D721Med (cell line): ENCODE results near the gene NADK.

ENCODE experiments used
- DNase-seq: peaks from one replicate; pipeline ENCODE4 v3.0.0; 2011; ENCODE audit warnings: low spot score; ENCODE audit not compliant: insufficient read length
- FAIRE-seq: peaks from 2 replicates; lab custom pipeline; 2011; peaks lifted over from hg19 to GRCh38; lab: Jason Lieb, UNC
- CTCF ChIP-seq: IDR thresholded peaks from 2 replicates; pipeline ENCODE4 v1.5.1; 2012; ENCODE audit warnings: mild to moderate bottlenecking, control low read depth; ENCODE audit not compliant: insufficient read depth; ENCODE audit errors: missing control alignments

The NADK gene

DNA sequence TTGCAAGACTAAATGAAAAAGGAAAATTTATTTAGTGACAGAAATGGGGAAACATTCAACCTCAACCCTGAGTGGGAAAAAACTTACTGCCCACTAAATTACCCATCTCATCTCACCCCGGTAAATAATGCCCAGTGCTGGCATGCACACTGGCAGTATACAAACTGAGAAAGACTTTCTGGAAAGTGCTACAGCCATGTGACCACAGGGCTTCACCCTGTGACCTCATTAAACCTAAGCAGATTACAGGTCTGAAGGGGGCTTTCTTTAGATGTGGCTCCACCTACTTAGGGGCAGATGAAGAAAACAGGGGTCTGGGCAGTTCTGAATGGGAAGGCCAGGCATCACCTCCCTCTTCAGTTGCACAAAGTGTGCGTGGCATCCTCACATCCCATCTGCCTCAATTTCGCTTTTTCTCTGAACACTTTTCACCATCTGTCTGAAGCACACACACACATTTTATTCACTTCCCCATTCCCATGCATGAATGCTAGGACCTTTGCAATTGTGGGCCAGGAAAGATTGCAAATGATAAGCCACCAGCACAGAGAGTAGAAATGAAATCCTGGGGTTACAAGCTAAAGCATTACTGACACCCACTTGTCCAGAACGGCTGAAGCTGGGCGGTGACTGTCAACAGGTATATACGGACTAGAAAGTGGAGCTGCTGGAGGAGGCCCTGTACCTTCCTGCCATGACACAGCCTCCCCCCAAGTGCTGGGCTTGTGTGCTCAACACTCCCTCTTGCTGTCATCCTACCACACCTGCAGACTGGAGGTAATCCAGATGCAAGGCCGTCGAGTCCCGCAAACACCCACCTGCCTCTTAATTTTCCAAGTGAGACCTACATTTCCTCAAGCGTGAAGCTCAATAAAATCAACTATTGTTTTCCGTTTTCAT, 2.7 kb downstream of the NADK start:
- DNase-seq, result no peak
- no peak for FAIRE-seq

GRCh38 chr1:1773874-1774273, 4.4 kb downstream of the NADK start:
- TF ChIP-seq CTCF, result no peak
- DNase-seq, result no peak
- no peak for FAIRE-seq

More for the DNA sequence above, 2.7 kb downstream of the NADK start:
- TF ChIP-seq CTCF, result no peak

DNA sequence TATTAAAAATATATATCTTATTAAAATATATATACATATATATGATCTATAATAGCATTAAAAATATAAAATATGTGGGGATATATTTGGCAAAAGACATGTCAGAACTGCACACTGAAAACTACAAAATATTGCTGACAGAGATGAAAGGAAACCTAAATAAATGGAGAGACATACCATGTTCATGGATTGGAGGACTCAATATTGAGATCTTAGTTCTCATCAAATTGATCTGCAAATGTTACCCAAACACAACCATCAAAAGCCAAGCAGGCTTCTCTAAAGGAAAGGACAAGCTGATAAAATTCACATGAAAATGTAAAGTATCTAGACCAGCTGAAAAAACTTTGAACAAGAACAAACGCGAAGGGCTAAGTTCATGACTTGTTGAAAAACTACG, 7.2 kb downstream of the NADK start:
- no peak for DNase-seq
- no peak for TF ChIP-seq CTCF
- FAIRE-seq, result no peak

GRCh38 chr1:1770102-1770501, 8.2 kb downstream of the NADK start:
- TF ChIP-seq CTCF, result no peak
- FAIRE-seq, result no peak

DNA sequence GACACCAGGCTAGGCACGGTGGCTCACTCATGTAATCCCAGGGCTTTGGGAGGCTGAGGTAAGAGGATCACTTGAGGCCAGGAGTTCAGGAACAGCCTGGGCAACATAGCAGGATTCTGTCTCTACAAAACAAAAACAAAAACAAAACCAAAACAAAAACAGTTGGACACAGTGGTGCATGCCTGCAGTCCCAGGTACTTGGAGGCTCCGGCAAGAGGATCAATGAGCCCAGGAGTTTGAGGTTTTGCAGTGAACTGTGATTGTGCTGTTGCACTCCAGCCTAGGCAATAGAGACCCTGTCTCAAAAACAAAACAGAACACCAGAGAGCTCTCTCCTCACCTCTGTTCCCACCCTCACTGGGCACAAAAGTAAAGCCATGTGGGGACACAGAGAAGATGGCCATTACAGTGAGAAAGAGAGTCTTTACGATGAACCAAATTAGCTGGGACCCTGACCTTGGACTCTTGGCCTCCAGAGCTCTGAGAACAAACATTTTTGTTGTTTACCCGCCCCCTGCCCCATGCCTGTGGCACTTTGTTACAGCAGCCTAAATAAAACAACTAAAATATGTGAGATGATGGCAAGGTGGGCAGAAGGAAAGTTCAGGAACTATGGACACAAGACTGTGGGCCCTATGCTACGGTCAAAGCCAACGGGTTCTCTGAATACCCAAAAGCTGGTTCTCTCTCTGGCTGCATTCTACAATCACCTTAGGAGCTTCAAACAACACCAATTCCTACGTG, 9.8 kb downstream of the NADK start:
- no peak for FAIRE-seq
- TF ChIP-seq CTCF, result no peak

More at GRCh38 chr1:1770102-1770501, 8.2 kb downstream of the NADK start:
- no peak for DNase-seq

DNA sequence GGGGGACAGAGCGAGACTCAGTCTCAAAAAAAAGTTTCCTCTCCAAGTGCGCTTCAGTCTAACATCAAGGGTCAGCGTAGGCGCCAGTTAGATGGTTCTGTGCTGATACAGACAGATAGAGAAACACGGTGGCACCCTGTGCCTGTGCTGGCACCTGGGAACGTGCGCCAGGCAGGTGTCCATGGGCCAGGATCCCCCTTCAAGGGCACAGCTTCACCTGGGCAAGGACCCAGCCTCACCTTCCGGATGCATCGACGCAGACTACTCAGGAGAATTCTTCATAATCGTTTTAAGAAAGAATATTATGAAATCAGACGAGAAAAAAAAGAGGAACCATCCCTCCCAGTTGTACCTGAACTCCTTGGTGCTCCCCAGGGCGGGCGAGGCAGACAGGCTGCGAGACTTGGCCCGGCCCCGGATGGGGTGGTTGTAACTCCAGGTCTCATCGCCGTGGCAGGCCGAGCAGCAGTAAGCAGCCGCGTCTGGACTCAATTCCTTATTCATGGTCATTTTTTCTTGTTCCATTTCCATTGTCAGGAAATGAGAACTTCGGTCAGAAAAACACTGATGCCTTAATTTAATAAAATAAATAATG, 13.3 kb downstream of the NADK start:
- FAIRE-seq (no peak), DNase-seq (no peak)
- TF ChIP-seq CTCF, result no peak

More for the DNA sequence above, 9.8 kb downstream of the NADK start:
- DNase-seq, result no peak
